Colonic mucosa (tissue), 4 donors: ENCODE data around the gene GNA15. TPM values are rescaled to one million over a fixed set of nuclear protein-coding genes. Genes with fewer than 3 reads are reported as not detected.

Experiments
- DNase-seq: peaks from one replicate; pipeline ENCODE4 v3.0.0-alpha.2; 2020
- H3K27ac ChIP-seq: fragments of 200-600 bp; one replicate; pipeline ENCODE4 v1.8.0; 2021
- H3K27me3 ChIP-seq: fragments of 200-600 bp; one replicate; pipeline ENCODE4 v1.8.0; 2021
- H3K36me3 ChIP-seq: fragments of 200-600 bp; one replicate; pipeline ENCODE4 v1.8.0; 2021
- H3K4me1 ChIP-seq: fragments of 200-600 bp; one replicate; pipeline ENCODE4 v1.8.0; 2021; ENCODE audit warnings: mild to moderate bottlenecking
- H3K4me3 ChIP-seq: fragments of 200-600 bp; one replicate; pipeline ENCODE4 v1.8.0; 2021
- H3K9ac ChIP-seq, 2 donors: one replicate each; pipeline ENCODE4 v1.7.0; 2013; ENCODE audit warnings: control low read depth in 2 of 2, low read depth in 2 of 2, low read length in 2 of 2
- H3K9me3 ChIP-seq: fragments of 200-600 bp; one replicate; pipeline ENCODE4 v1.8.0; 2021
- intact Hi-C: fragments of 100-400 bp; cut with DNase I; formaldehyde crosslinking; loops from one replicate; pipeline ENCODE4 v1.14.1; 2022
- total RNA-seq, 2 donors: library from RNA; stranded (reverse); fragmentation: NEBNext Ultra II Directional in 1 of 2; extraction: Animal tissue kit (Norgen Biotek cat#: 25700) in 1 of 2; gene quantifications; one replicate each; pipeline ENCODE4 v1.2.1, GENCODE V29; 2021
- TF ChIP-seq, protein P1 (sequence below): fragments of 200-600 bp; IDR thresholded peaks from one replicate; pipeline ENCODE4 v1.8.0; 2022; ENCODE audit warnings: antibody characterized with exemption, mild to moderate bottlenecking
- donor health status: healthy.
- donor health status: DM: no; HTN: no; CAD: no.
- donor health status: DM: no; HTN: no; CAD: no.

GNA15 gene
- total RNA-seq, 2 donors from 2014 or later: 1.6 to 6.6 TPM

DNA sequence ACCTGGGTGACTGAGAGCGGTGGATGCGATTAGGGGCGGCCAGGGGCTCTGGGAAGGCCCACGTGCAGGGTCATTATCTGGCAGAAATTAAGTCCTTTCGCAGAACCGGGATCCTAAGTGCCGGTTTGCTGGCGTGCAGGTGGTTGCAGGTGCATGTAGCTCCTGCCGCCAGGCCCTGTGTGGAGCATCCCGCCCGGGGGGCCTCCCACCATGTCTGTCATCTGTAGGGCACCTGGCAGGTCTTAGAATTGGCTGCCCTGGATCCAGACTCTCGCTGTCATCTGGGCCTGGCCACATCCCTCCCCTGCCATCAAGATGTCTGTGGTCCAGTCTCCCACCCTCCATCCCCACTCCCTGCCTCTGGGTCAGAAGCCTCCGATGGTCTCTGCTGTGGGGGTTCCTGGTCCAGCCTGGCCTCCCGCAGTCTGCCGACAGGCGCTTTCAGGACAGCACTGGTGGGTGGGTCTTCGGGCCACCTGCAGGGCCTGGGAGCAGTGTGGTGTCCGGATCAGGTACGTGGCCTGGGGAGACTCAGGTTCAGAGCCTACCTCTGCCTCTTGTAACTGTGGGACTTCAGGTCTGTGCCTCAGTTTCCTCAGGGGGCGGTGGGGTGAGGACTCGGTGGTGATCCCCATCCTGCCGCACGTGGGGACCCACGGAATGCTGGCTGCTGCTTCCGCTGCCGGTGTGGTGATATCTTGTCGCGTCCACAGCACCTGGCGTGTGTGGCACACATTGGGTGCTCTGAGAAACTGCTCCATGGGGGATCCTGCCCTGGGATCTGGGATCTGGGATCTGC, 36.3 kb upstream of the GNA15 start:
- peak overlapping the region; percentile 96 to 99 for H3K9ac ChIP-seq
- intact Hi-C loops: loop anchor here (5.0 kb wide), 1 partner anchor 72 kb away; the partner anchor contains the start of gene TLE2
- peaks cover 48% of the 10 kb centered on the region for H3K4me1 ChIP-seq
- H3K27me3 ChIP-seq: no peaks in the 10 kb centered on the region
- peak overlapping the region; percentile 74 for H3K27ac ChIP-seq
- H3K4me3 ChIP-seq: peak overlapping the region; percentile 96
- TF ChIP-seq, protein P1, sequence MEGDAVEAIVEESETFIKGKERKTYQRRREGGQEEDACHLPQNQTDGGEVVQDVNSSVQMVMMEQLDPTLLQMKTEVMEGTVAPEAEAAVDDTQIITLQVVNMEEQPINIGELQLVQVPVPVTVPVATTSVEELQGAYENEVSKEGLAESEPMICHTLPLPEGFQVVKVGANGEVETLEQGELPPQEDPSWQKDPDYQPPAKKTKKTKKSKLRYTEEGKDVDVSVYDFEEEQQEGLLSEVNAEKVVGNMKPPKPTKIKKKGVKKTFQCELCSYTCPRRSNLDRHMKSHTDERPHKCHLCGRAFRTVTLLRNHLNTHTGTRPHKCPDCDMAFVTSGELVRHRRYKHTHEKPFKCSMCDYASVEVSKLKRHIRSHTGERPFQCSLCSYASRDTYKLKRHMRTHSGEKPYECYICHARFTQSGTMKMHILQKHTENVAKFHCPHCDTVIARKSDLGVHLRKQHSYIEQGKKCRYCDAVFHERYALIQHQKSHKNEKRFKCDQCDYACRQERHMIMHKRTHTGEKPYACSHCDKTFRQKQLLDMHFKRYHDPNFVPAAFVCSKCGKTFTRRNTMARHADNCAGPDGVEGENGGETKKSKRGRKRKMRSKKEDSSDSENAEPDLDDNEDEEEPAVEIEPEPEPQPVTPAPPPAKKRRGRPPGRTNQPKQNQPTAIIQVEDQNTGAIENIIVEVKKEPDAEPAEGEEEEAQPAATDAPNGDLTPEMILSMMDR: no peak
- H3K9me3 ChIP-seq: no peaks in the 10 kb centered on the region
- DNase-seq: no peak
- no peaks in the 10 kb centered on the region for H3K36me3 ChIP-seq

DNA sequence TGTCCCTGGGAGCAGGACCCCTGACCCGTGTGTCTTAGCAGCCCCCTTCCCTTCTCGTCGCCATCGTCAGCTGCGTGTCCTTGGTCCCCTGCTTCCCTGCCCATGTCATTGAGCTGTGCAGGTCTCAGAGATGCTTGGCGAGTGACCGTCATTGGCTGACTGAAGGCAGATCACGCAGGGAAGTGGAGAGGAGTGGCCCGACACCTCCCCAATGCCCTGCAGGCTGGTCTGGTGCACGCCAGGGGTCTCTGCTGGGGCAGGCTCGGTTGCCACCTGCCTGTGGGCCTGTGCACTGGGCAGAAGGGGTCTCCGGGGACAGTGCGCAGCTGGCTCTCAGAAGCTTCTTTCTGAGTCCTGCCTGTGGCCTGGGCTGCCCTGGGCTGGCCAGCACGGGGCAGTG, 35.5 kb upstream of the GNA15 start:
- peak overlapping the region in 1 of 2 donors; percentile 96 for H3K9ac ChIP-seq
- no peaks in the 10 kb centered on the region for H3K27me3 ChIP-seq
- H3K4me1 ChIP-seq: peaks cover 48% of the 10 kb centered on the region
- no peak for DNase-seq
- TF ChIP-seq, protein P1: no peak
- H3K4me3 ChIP-seq: no peak overlapping the region
- no peaks in the 10 kb centered on the region for H3K9me3 ChIP-seq
- no peaks in the 10 kb centered on the region for H3K36me3 ChIP-seq
- no peak overlapping the region for H3K27ac ChIP-seq
- intact Hi-C loops: loop anchor here (5.0 kb wide), 1 partner anchor 73 kb away; the partner anchor contains the start of gene TLE2

DNA sequence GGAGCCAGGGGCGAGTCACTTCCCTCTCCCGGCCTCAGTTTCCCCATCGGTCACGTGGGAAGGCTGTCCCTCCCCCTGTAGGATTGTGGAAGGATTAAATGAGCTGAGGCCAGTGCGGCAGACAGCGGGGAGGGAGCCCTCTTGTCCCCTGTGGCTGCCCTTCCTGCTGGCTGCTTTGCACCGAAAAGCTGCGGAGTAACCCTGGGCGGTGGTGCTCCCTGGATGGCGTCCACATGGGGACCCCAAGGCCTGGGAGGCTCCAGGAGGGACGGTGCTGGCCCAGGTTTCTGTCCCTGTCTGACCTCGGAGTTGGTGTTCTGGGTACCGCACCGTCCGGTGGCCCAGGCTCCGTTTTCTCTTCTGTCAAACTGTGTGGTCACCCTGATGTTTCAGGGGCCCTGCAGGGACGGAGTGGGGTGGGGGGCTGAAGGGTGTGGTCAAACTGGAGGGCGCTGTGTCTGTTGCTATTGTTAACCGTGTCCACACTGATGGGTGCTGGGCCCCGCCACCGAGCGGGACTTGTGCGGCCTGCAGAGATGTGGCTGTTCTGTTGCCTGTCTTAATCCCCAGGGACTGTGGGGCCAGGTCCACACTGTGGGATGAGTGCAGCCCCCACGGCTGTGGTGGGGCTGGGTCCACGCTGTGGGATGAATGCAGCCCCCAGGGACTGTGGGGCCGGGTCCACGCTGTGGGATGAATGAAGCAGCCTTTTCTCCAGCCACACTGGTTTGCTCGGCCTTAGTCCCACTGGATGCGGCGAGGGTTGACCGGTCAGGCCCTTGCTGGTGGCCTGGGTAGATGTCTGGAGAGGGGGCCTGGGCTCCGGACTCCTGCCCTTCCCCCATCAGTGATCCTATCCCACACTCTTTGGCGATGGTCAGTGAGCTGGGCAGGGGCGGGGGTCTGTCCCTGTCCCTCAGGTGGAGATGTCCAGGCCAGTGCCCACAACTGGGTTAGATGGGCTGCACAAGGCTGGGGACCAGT, 34.8 kb upstream of the GNA15 start:
- Histone ChIP-seq H3K9me3 (no peaks in the 10 kb centered on the region), H3K27me3 (no peaks in the 10 kb centered on the region), H3K4me3 (no peak overlapping the region), H3K4me1 (peaks cover 51% of the 10 kb centered on the region), H3K9ac (no peak overlapping the region), H3K27ac (no peak overlapping the region), H3K36me3 (no peaks in the 10 kb centered on the region)
- intact Hi-C loops: loop anchor here (5.0 kb wide), 1 partner anchor 74 kb away; the partner anchor contains the start of gene TLE2
- no peak for DNase-seq
- TF ChIP-seq, protein P1: no peak

DNA sequence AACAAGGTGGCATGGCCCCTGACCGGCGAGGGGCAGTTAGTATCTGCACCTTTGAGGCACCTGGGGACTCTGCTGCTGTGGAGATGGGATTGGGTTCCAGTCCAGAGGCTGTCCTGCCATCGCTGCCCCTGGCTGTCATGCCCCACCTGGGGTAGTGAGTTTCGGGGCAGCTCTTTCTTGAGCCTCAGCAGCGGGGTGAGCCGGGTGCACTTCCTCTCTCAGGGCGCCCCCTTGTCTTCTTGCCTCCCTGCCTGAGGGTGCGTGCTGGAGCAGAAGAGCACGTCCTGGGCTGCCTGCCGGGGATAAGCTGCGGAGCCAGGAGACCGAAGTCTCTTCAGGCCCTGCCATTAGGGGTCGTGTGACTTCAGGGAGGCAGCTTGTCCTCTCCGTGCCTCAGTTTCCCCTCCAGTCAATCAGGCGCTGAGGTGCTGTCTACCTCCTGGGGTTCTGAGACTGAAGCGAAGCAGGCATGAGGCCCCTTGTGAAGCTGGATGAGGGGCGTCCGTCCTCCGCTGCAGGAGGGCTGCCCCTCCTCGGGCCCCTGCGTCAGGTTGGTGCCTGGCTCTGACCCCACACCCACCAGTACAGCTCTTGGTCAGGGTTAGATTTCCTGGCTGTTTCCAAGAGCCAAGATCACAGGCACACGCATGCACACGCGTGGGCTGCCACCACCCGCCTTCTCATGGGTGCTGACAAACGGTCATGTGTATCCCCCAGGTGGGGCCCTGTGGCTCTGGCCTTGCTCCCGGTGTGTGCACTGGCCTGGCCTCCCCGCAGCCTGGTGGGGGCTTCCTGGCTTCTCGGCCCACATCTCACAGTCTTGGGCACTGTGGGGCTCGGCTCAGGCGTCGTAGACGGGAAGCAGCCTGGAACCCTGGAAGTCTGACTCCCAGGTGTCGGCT, 33.3 kb upstream of the GNA15 start:
- Histone ChIP-seq H3K9ac (peak overlapping the region in 1 of 2 donors; percentile 26), H3K27ac (no peak overlapping the region), H3K36me3 (no peaks in the 10 kb centered on the region), H3K4me3 (no peak overlapping the region), H3K9me3 (no peaks in the 10 kb centered on the region), H3K4me1 (peaks cover 37% of the 10 kb centered on the region), H3K27me3 (no peaks in the 10 kb centered on the region)
- DNase-seq: no peak
- TF ChIP-seq, protein P1: no peak
- intact Hi-C loops: loop anchor here (5.0 kb wide), 1 partner anchor 75 kb away; the partner anchor contains the start of gene TLE2
